Smooth muscle cell of bladder (primary cell): ENCODE data around the gene ZC3H10. TPM values are rescaled to one million over a fixed set of nuclear protein-coding genes. Genes with fewer than 3 reads are reported as not detected.

Source experiments
- total RNA-seq: library from RNA; depleted of rRNA; stranded (reverse); fragments of >200 nt; gene quantifications from 2 replicates; pipeline ENCODE4 v1.2.3, GENCODE V29; 2014

ZC3H10 gene
- 5.7 and 6.6 TPM in 2 replicates for total RNA-seq

GRCh38 chr12:56117778-56118687, at the start of gene ZC3H10:
TSS of gene ZC3H10 (plus strand) at chr12:56118266. CDS start at chr12:56120563, 2,297 bp downstream.

GRCh38 chr12:56079723-56080555, 38.1 kb upstream of the ZC3H10 start, which contains the start of gene ERBB3:
TSS of gene ERBB3 (plus strand) at chr12:56080165. CDS start at chr12:56080301, 136 bp downstream.

DNA sequence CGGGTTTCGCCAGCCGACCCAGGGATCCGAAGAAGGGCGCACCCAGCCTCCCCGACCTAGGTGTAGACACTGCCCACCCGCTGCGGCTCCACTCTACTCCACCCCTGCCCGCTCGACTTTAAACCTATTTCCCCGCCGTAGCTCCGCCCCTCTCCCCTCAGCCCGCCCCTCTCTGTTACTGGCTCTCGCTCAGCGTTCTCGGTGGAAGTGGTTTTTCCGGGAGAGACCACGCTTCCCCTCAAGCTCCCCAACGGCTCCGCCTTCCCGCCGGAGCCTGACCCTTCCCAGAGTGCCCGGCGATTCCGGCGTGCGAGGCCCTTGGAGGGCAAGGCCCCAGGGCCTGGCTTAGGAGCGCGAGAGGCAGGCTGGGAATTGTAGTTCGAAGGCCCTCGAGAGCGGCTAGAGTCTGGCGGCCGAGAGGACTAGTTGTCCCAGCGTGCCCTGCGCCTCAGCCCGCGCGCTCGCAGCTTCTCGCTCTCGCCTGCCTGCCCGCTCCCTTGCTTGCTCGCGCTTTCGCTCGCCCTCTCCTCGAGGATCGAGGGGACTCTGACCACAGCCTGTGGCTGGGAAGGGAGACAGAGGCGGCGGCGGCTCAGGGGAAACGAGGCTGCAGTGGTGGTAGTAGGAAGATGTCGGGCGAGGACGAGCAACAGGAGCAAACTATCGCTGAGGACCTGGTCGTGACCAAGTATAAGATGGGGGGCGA, 13.8 kb upstream of the ZC3H10 start, which contains the start of gene PA2G4:
TSS of gene PA2G4 (plus strand) at position 451 of the 706 bp plus-strand sequence. CDS start at position 630, 179 bp downstream.

GRCh38 chr12:56116267-56117081, 1.6 kb upstream of the ZC3H10 start, which contains the start of gene RPL41:
TSS of gene RPL41 (plus strand) at chr12:56116633.

DNA sequence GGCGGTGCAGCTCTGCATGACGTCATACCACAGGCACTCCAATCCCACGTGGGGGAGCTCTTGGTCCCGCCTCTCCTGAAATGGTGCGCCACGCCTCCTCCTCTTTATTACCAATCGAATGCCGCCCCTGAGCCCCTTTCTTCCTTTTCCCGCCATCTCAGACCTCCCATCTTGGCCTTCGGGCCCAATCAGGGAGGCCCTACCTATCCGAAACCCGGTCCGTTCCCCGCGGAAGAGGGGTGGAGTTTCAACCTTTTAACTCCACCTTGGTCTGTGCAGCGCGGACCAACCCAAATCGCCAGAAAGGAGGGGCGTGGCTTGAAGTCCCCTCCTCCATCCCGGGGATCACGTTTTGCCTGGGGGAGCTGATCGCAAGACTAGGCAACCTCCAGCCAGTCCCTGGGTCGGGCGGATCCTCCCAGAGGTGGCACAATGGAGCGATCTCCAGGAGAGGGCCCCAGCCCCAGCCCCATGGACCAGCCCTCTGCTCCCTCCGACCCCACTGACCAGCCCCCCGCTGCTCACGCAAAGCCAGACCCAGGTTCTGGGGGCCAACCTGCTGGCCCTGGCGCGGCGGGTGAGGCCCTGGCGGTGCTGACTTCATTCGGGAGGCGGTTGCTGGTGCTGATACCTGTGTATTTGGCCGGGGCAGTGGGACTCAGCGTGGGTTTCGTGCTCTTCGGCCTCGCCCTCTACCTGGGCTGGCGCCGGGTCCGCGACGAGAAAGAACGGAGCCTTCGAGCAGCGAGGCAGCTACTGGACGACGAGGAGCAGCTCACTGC, 10.0 kb downstream of the ZC3H10 start, which contains the start of gene ESYT1:
TSS of gene ESYT1 (plus strand) at position 380 of the 782 bp plus-strand sequence. CDS start at position 433, 53 bp downstream.

DNA sequence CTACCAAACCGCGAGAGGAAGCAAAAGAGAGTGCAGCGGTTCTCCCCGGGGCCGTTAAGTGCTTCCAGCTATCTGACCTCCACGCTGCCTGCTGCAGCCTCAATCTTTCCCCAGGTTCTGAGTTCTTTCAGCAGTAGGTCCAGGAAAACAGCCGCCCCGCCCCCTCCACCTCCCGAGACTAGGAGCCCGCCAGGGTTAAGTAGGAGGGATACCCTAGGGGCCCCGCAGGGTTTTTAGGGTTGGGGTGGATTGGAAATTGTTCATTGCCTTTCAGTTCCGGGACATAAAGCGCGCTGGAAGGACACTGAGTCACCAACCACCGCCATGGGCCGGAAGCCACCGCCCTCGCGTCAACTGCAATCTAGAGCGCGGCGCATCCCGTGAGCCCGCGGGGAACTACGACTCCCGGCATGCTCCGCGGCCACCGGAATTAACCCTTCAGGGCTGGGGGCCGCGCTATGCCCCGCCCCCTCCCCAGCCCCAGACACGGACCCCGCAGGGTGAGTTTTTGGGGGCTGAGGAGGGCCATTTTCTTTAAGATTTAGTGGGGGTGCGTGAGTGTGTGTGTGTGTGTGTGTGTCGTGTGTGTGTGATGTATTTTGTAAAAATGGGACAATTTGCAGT, 34.2 kb downstream of the ZC3H10 start, which contains the start of gene MYL6B:
TSS of gene MYL6B (plus strand) at position 456 of the 624 bp plus-strand sequence. CDS start 1,332 bp downstream, outside the sequence.

DNA sequence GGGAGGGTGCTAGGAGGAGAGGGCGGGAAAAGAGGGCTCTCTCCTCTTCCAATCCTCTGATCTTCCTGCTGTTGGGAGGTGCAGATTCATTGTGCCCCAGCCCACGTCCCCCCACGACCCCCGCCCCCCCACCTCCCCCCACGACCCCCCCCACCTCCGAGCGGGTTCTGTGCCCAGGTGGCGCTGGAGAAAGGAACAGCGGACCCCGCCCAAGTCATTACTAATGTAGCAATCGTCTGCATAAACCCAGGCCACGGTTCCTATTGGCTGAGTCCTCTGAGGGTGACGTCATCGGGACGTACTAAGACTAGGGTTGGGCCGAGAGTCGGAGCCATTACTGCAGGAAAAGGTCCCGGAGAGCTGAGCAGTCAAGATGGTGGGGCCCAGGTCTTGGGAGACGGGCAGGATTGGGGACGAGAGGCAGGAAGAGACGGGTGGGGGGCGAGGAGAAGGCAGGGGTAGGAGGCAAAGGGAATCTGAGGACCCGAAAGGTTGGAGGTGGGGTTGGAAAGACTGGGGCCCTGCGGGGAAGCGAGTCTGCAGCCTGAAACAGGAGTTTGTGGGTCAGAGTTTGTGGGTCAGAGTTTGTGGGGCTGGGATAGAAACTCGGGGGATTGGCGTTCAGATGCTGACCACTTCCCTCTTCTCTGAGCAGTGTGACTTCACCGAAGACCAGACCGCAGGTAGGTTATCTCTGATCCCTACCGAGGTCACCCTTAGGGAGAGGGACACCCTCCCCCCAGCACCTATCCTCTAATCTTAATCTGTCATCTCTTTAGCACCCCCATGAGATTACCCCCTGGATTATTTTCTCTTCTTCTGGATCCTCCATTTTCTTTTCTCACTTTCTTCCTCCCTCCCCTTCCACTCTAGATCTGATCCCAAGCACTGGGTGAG, 40.2 kb downstream of the ZC3H10 start, which contains the start of gene MYL6:
TSS of gene MYL6 (plus strand) at position 331 of the 897 bp plus-strand sequence. CDS start at position 374, 43 bp downstream.

Other genes starting within 250 kb of the ZC3H10 start
- 34.8 and 39.7 TPM in 2 replicates for gene PYM1, start 190.4 kb upstream of the ZC3H10 start, total RNA-seq
- gene DGKA, start 187.1 kb upstream of the ZC3H10 start, total RNA-seq, result 18.8 and 25.6 TPM in 2 replicates
- gene PMEL, start 152.2 kb upstream of the ZC3H10 start, total RNA-seq, result 0.28 and 0.71 TPM in 2 replicates
- 7.1 and 8.5 TPM in 2 replicates for gene CDK2, start 151.4 kb upstream of the ZC3H10 start, total RNA-seq
- 34.4 and 43.4 TPM in 2 replicates for gene RAB5B, start 144.2 kb upstream of the ZC3H10 start, total RNA-seq
- gene SUOX, start 121.0 kb upstream of the ZC3H10 start, total RNA-seq, result 8.7 and 9.2 TPM in 2 replicates
- gene IKZF4, start 97.2 kb upstream of the ZC3H10 start, total RNA-seq, result 0.57 and 1.5 TPM in 2 replicates
- gene RPS26, start 76.3 kb upstream of the ZC3H10 start, total RNA-seq, result 52.3 and 82.2 TPM in 2 replicates
- 0.28 TPM in 2 replicates for gene ERBB3, start 38.1 kb upstream of the ZC3H10 start, total RNA-seq
- gene PA2G4, start 13.7 kb upstream of the ZC3H10 start, total RNA-seq, result 86.5 and 93.8 TPM in 2 replicates
- gene RPL41, start 1.6 kb upstream of the ZC3H10 start, total RNA-seq, result 4,326 and 4,609 TPM in 2 replicates
- 163 and 185 TPM in 2 replicates for gene ESYT1, start 10.0 kb downstream of the ZC3H10 start, total RNA-seq
- gene MYL6B, start 34.3 kb downstream of the ZC3H10 start, total RNA-seq, result 94.5 and 122 TPM in 2 replicates
- 2,455 and 2,914 TPM in 2 replicates for gene MYL6, start 40.1 kb downstream of the ZC3H10 start, total RNA-seq
- gene SMARCC2, start 71.2 kb downstream of the ZC3H10 start, total RNA-seq, result 40.0 and 47.7 TPM in 2 replicates
- 165 and 169 TPM in 2 replicates for gene RNF41, start 103.7 kb downstream of the ZC3H10 start, total RNA-seq
- gene NABP2, start 106.1 kb downstream of the ZC3H10 start, total RNA-seq, result 21.9 and 22.6 TPM in 2 replicates
- gene SLC39A5, start 111.8 kb downstream of the ZC3H10 start, total RNA-seq, result under 0.01 TPM in 2 replicates
- 9.7 and 12.2 TPM in 2 replicates for gene ANKRD52, start 140.1 kb downstream of the ZC3H10 start, total RNA-seq
- 6.4 and 8.0 TPM in 2 replicates for gene COQ10A, start 148.7 kb downstream of the ZC3H10 start, total RNA-seq
- gene CS, start 182.1 kb downstream of the ZC3H10 start, total RNA-seq, result 52.1 and 61.7 TPM in 2 replicates
- gene CNPY2, start 197.7 kb downstream of the ZC3H10 start, total RNA-seq, result 85.5 and 104 TPM in 2 replicates
- gene PAN2, start 215.7 kb downstream of the ZC3H10 start, total RNA-seq, result 17.8 and 24.4 TPM in 2 replicates
- gene IL23A, start 220.6 kb downstream of the ZC3H10 start, total RNA-seq, result not detected in 2 replicates
- gene STAT2, start 241.8 kb downstream of the ZC3H10 start, total RNA-seq, result 289 and 326 TPM in 2 replicates
- gene APOF, start 244.6 kb downstream of the ZC3H10 start, total RNA-seq, result not detected in 2 replicates